Peyer's patch (tissue), 4 donors: ENCODE results near the gene PDE4D.
"Not testable (repeated sequence)": the region's sequence is repeated elsewhere in the genome, so short reads cannot be mapped to it uniquely, and the experiment has no call there.

Experiments used
- CTCF ChIP-seq, 6 experiments: fragments of 450-650 bp in 4 of 6; fragments of 200-600 bp in 2 of 6; sonication (generic) in 1 of 6; IDR thresholded peaks; one replicate each; pipeline ENCODE4 v1.5.1; 2017 to 2019; ENCODE audit warnings: antibody characterized with exemption in 6 of 6, mild to moderate bottlenecking in 3 of 6, moderate library complexity in 1 of 6
- POLR2A ChIP-seq, 2 donors: fragments of 450-650 bp; IDR thresholded peaks; one replicate each; pipeline ENCODE4 v1.5.1; 2017; ENCODE audit warnings: antibody characterized with exemption in 2 of 2, mild to moderate bottlenecking in 2 of 2, moderate library complexity in 2 of 2

DNA sequence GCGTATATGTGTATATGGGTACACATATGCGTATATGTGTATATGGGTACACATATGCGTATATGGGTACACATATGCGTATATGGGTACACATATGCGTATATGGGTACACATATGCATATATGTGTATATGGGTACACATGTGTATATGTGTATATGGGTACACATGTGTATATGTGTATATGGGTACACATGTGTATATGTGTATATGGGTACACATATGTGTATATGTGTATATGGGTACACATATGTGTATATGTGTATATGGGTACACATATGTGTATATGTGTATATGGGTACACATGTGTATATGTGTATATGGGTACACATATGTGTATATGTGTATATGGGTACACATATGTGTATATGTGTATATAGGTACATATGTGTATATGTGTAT lies 131.3 kb downstream of the PDE4D start:
- TF ChIP-seq CTCF, POLR2A (IDR thresholded peaks at IDR 0.05): not testable (repeated sequence)
